Activated naive CD8-positive, alpha-beta T cell treated with anti-CD3 and anti-CD28 coated beads, Interleukin-2, amount 10 ng/mL, durations not matched to agents 7 days and 5 days (primary cell): ENCODE measurements around the gene PEAK3. TPM values are rescaled to one million over a fixed set of nuclear protein-coding genes. Genes with fewer than 3 reads are reported as not detected.

Source experiments
- ATAC-seq: fragments of 150-1000 bp; cut with Tn5 transposase; one replicate; pipeline ENCODE4 v1.10.0; 2021; ENCODE audit warnings: low read depth, moderate library complexity
- POLR2A ChIA-PET: fragments of 350-600 bp; sonication (Branson Sonifier 250); formaldehyde crosslinking; loops from one replicate; lab custom pipeline; 2021; ENCODE audit warnings: antibody characterized with exemption; lab: Charles Lee
- DNase-seq: peaks from one replicate; pipeline ENCODE4 v3.0.0; 2021
- H3K27ac Mint-ChIP-seq: one replicate; pipeline ENCODE4 v1.8.0; 2022; ENCODE audit warnings: mild to moderate bottlenecking, mixed read lengths
- H3K27me3 Mint-ChIP-seq: one replicate; pipeline ENCODE4 v1.8.0; 2022; ENCODE audit warnings: mild to moderate bottlenecking, moderate library complexity, mixed read lengths
- H3K36me3 Mint-ChIP-seq: one replicate; pipeline ENCODE4 v1.8.0; 2021; ENCODE audit warnings: mild to moderate bottlenecking, mixed read lengths
- H3K4me1 Mint-ChIP-seq: one replicate; pipeline ENCODE4 v1.8.0; 2021; ENCODE audit warnings: mixed read lengths
- H3K4me3 Mint-ChIP-seq: one replicate; pipeline ENCODE4 v1.8.0; 2022; ENCODE audit warnings: mild to moderate bottlenecking, moderate library complexity, mixed read lengths
- H3K9me3 Mint-ChIP-seq: one replicate; pipeline ENCODE4 v1.8.0; 2021; ENCODE audit warnings: mixed read lengths
- total RNA-seq, 2 experiments: library from RNA; stranded (reverse); gene quantifications; one replicate each; pipeline ENCODE4 v1.2.3, GENCODE V29; 2021

Gene PEAK3
- total RNA-seq, result under 1 TPM in 1 of 2 experiments, not detected in 1; 0.14 TPM

GRCh38 chr19:2282062-2282861 lies at the start of gene PEAK3:
Gene PEAK3 (minus strand): TSS chr19:2282175. CDS start chr19:2280931, 1,244 bp downstream.
- Mint-ChIP-seq H3K4me3 (peak within 1 kb of the TSS; percentile 63), H3K9me3 (no peaks in the 10 kb centered on the region), H3K27ac (peak within 1 kb of the TSS; percentile 63), H3K4me1 (peaks cover 6% of the 10 kb centered on the region), H3K36me3 (no peaks in the 10 kb centered on the region), H3K27me3 (peaks cover 6% of the 10 kb centered on the region)
- DNase-seq (peak; percentile 70), ATAC-seq (peak; percentile 61)
- POLR2A ChIA-PET, result interaction anchor here (1.0 to 1.1 kb wide), 2 partner anchors 46 to 194 kb away, joined by 3 to 4 read pairs; partner anchors contain the start of gene GADD45B

- no peak for DNase-seq
- Mint-ChIP-seq H3K4me1 (peaks cover 50% of the 10 kb centered on the region), H3K9me3 (peaks cover 2% of the 10 kb centered on the region), H3K4me3 (no peak overlapping the region), H3K36me3 (peaks cover 9% of the 10 kb centered on the region), H3K27ac (peak overlapping the region; percentile 94), H3K27me3 (no peaks in the 10 kb centered on the region)
- no peak for ATAC-seq
- POLR2A ChIA-PET, result interaction anchor here (0.9 kb wide), 1 partner anchor 148 kb away, joined by 3 read pairs; no protein-coding TSS in a partner anchor
Measured at GRCh38 chr19:2330632-2331284, 48.8 kb upstream of the PEAK3 start.

GRCh38 chr19:2330255-2330631 lies 48.3 kb upstream of the PEAK3 start:
- Mint-ChIP-seq H3K27me3 (no peaks in the 10 kb centered on the region), H3K27ac (peak overlapping the region; percentile 94), H3K4me3 (no peak overlapping the region), H3K36me3 (peaks cover 11% of the 10 kb centered on the region), H3K4me1 (peaks cover 52% of the 10 kb centered on the region), H3K9me3 (no peaks in the 10 kb centered on the region)
- ATAC-seq (no peak), DNase-seq (no peak)
- POLR2A ChIA-PET, result interaction anchor here (0.6 to 1.0 kb wide), 3 partner anchors 99 to 269 kb away, joined by 3 to 7 read pairs (median 3); no protein-coding TSS in a partner anchor

- DNase-seq (no peak), ATAC-seq (no peak)
- Mint-ChIP-seq H3K4me3 (peak overlapping the region; percentile 100), H3K27me3 (no peaks in the 10 kb centered on the region), H3K27ac (peak overlapping the region; percentile 80), H3K9me3 (no peaks in the 10 kb centered on the region), H3K4me1 (peaks cover 54% of the 10 kb centered on the region), H3K36me3 (peaks cover 10% of the 10 kb centered on the region)
- POLR2A ChIA-PET, result interaction anchor here (0.6 to 2.0 kb wide), 4 partner anchors 59 to 270 kb away, joined by 3 to 8 read pairs (median 5); no protein-coding TSS in a partner anchor
Measured at GRCh38 chr19:2329501-2329916, 47.5 kb upstream of the PEAK3 start.

GRCh38 chr19:2329149-2329478 lies 47.1 kb upstream of the PEAK3 start:
- Mint-ChIP-seq H3K4me3 (peak overlapping the region; percentile 100), H3K4me1 (peaks cover 57% of the 10 kb centered on the region), H3K9me3 (no peaks in the 10 kb centered on the region), H3K27ac (peak overlapping the region; percentile 80), H3K27me3 (no peaks in the 10 kb centered on the region), H3K36me3 (peaks cover 10% of the 10 kb centered on the region)
- ATAC-seq, result no peak
- POLR2A ChIA-PET, result interaction anchor here (0.8 to 2.0 kb wide), 4 partner anchors 38 to 93 kb away, joined by 3 to 8 read pairs (median 6); partner anchors contain the start of gene PLEKHJ1
- no peak for DNase-seq

GRCh38 chr19:2328401-2329148 lies 46.6 kb upstream of the PEAK3 start, which contains the start of the genes LSM7 and SPPL2B:
Gene LSM7 (minus strand): TSS chr19:2328586. CDS start chr19:2328566, 20 bp downstream.
Gene SPPL2B (plus strand): TSS chr19:2328684. CDS start chr19:2328710, 26 bp downstream.
- POLR2A ChIA-PET, result interaction anchor here (0.6 to 2.7 kb wide), 18 partner anchors 9 to 853 kb away, joined by 3 to 12 read pairs (median 4); partner anchors contain the start of genes GADD45B, LMNB2 and PLEKHJ1
- Mint-ChIP-seq H3K27ac (peak within 1 kb of the TSS; percentile 100), H3K36me3 (peaks cover 10% of the 10 kb centered on the region), H3K27me3 (no peaks in the 10 kb centered on the region), H3K4me1 (peaks cover 55% of the 10 kb centered on the region), H3K4me3 (peak within 1 kb of the TSS; percentile 100), H3K9me3 (no peaks in the 10 kb centered on the region)
- DNase-seq (peak; percentile 98), ATAC-seq (peak; percentile 50)

GRCh38 chr19:2327773-2328400 lies 45.9 kb upstream of the PEAK3 start:
- Mint-ChIP-seq H3K4me3 (peak overlapping the region; percentile 100), H3K36me3 (peaks cover 10% of the 10 kb centered on the region), H3K9me3 (no peaks in the 10 kb centered on the region), H3K27ac (peak overlapping the region; percentile 100), H3K27me3 (no peaks in the 10 kb centered on the region), H3K4me1 (peaks cover 53% of the 10 kb centered on the region)
- peak; percentile 63 for DNase-seq
- ATAC-seq, result peak; percentile 69
- POLR2A ChIA-PET, result interaction anchor here (0.6 to 2.7 kb wide), 20 partner anchors 9 to 853 kb away, joined by 3 to 12 read pairs (median 3); partner anchors contain the start of genes GADD45B, LMNB2 and PLEKHJ1

GRCh38 chr19:2326699-2327360 lies 44.9 kb upstream of the PEAK3 start:
- Mint-ChIP-seq H3K4me1 (peaks cover 46% of the 10 kb centered on the region), H3K4me3 (peak overlapping the region; percentile 100), H3K27me3 (no peaks in the 10 kb centered on the region), H3K9me3 (no peaks in the 10 kb centered on the region), H3K36me3 (peaks cover 10% of the 10 kb centered on the region), H3K27ac (peak overlapping the region; percentile 100)
- ATAC-seq (no peak), DNase-seq (no peak)
- POLR2A ChIA-PET, result interaction anchor here (0.5 to 2.7 kb wide), 5 partner anchors 43 to 295 kb away, joined by 3 to 12 read pairs (median 4); partner anchors contain the start of gene GADD45B

GRCh38 chr19:2325281-2326046 lies 43.5 kb upstream of the PEAK3 start:
- H3K9me3 Mint-ChIP-seq, result no peaks in the 10 kb centered on the region
- H3K36me3 Mint-ChIP-seq, result peaks cover 10% of the 10 kb centered on the region
- POLR2A ChIA-PET, result no interaction called here
- peaks cover 41% of the 10 kb centered on the region for H3K4me1 Mint-ChIP-seq
- no peak for DNase-seq
- peak overlapping the region; percentile 73 for H3K27ac Mint-ChIP-seq
- peak overlapping the region; percentile 37 for H3K4me3 Mint-ChIP-seq
- no peaks in the 10 kb centered on the region for H3K27me3 Mint-ChIP-seq
- no peak for ATAC-seq

- Mint-ChIP-seq H3K36me3 (peaks cover 10% of the 10 kb centered on the region), H3K27ac (no peak overlapping the region), H3K27me3 (no peaks in the 10 kb centered on the region), H3K4me3 (no peak overlapping the region), H3K4me1 (peaks cover 32% of the 10 kb centered on the region), H3K9me3 (no peaks in the 10 kb centered on the region)
- ATAC-seq (no peak), DNase-seq (no peak)
- POLR2A ChIA-PET, result interaction anchor here (0.6 kb wide), 1 partner anchor 574 kb away, joined by 4 read pairs; no protein-coding TSS in a partner anchor
Measured at GRCh38 chr19:2324220-2324948, 42.4 kb upstream of the PEAK3 start.

GRCh38 chr19:2323707-2324106 lies 41.7 kb upstream of the PEAK3 start:
- Mint-ChIP-seq H3K36me3 (peaks cover 10% of the 10 kb centered on the region), H3K4me1 (peaks cover 29% of the 10 kb centered on the region), H3K27ac (no peak overlapping the region), H3K4me3 (no peak overlapping the region), H3K27me3 (no peaks in the 10 kb centered on the region), H3K9me3 (no peaks in the 10 kb centered on the region)
- POLR2A ChIA-PET, result interaction anchor here (0.6 kb wide), 1 partner anchor 115 kb away, joined by 4 read pairs; no protein-coding TSS in a partner anchor
- DNase-seq (no peak), ATAC-seq (no peak)
